ENCODE measurements around the gene HLA-DPA1.
"Not testable (repeated sequence)": the region's sequence is repeated elsewhere in the genome, so short reads cannot be mapped to it uniquely, and the experiment has no call there.

Gene HLA-DPA1

DNA sequence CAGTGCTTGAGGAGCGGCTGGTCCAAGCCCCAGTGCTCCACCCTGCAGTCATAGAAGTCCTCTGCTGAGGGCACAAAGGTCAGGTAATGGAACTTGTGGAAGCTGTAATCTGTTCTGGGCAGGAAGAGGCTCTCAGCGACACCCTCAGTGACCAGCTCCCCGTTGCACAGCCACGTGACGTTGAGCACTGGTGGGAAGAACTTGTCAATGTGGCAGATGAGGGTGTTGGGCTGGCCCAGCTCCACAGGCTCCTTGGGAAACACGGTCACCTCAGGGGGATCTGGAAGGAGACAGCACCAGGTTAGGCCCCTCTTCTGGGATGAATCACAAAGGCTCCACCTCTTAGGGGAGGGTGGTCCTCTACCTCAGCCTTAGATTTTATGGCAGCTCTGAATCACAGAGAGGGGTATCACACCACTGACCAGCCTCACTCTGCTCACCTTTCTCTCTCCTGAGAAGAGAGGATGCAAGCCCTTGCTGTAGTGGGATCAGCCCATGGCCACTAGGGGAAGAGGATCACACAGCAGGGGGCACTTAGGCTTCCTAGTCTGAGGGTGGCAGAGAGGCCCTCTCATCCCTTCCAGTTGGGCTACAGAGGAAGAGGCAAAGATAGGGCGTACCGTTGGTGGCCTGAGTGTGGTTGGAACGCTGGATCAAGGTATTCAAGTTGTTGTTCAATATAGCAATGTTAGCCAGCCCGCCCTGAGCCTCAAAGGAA, 4.3 kb downstream of the HLA-DPA1 start:
- no peak overlapping the region for H3K4me3 ChIP-seq (replicated peaks in 1 of 2; ENCODE audit: low read depth in 2 of 2, low read length in 2 of 2)
- DNase-seq (ENCODE audit: low read depth in 2 of 2), result no peak

DNA sequence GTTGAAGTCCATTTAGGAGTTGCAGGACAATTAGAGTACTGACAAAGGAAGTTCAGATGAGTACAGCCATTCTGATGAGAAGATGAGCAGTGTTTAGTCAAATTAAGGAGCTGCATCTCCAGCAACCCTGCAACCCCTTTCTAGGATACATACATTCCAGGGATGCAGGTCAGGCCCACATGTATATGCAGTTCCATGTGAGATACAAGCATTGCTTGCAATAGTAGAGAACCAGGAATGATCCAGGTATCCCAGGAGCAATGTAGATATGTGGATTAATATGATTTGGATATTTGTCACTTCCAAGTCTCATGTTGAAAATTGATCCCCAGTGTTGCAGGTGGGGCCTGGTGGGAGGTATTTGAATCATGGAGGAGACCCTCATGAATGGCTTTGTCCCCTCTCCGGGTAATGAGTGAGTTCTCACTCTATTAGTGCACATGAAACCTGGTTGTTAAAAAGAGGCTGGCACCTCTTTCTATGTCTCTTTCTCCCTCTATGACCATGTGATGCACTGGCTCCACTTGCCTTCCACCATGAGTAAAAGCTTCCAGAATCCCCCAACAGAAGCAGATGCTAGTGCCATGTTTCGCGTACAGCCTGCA, 6.4 kb downstream of the HLA-DPA1 start:
- no peak overlapping the region for H3K4me3 ChIP-seq (replicated peaks in 1 of 2; ENCODE audit: low read depth in 2 of 2, low read length in 2 of 2)
- no peak for DNase-seq (ENCODE audit: low read depth in 2 of 2)
- TF ChIP-seq, protein P1, sequence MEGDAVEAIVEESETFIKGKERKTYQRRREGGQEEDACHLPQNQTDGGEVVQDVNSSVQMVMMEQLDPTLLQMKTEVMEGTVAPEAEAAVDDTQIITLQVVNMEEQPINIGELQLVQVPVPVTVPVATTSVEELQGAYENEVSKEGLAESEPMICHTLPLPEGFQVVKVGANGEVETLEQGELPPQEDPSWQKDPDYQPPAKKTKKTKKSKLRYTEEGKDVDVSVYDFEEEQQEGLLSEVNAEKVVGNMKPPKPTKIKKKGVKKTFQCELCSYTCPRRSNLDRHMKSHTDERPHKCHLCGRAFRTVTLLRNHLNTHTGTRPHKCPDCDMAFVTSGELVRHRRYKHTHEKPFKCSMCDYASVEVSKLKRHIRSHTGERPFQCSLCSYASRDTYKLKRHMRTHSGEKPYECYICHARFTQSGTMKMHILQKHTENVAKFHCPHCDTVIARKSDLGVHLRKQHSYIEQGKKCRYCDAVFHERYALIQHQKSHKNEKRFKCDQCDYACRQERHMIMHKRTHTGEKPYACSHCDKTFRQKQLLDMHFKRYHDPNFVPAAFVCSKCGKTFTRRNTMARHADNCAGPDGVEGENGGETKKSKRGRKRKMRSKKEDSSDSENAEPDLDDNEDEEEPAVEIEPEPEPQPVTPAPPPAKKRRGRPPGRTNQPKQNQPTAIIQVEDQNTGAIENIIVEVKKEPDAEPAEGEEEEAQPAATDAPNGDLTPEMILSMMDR (IDR thresholded peaks at IDR 0.05; ENCODE audit: low read depth, low read length), result no peak

More for the DNA sequence above, 4.3 kb downstream of the HLA-DPA1 start:
- TF ChIP-seq, protein P1 (IDR thresholded peaks at IDR 0.05; ENCODE audit: low read depth, low read length), result no peak

DNA sequence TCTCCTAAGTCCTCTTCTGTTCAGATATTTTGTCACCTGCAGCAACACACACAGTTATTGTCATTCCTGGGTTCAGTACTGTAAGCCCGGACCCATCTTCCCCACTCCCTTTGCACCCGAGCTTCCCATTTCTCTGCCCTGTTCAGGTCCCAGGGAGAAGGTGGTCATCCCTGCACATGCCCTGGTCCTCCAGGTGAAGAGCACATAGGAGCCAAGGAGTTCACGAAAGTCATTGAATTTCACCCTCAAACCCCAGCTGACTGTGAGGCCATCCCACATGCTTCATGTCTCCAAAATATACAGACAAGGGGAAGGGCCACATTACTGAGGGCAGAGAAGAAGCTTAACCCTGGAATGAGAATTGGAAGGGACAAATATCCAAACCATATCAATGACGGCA, 8.1 kb downstream of the HLA-DPA1 start:
- DNase-seq (ENCODE audit: low read depth in 2 of 2), result no peak
- TF ChIP-seq, protein P1 (IDR thresholded peaks at IDR 0.05; ENCODE audit: low read depth, low read length), result no peak
- no peak overlapping the region for H3K4me3 ChIP-seq (replicated peaks in 1 of 2; ENCODE audit: low read depth in 2 of 2, low read length in 2 of 2)

DNA sequence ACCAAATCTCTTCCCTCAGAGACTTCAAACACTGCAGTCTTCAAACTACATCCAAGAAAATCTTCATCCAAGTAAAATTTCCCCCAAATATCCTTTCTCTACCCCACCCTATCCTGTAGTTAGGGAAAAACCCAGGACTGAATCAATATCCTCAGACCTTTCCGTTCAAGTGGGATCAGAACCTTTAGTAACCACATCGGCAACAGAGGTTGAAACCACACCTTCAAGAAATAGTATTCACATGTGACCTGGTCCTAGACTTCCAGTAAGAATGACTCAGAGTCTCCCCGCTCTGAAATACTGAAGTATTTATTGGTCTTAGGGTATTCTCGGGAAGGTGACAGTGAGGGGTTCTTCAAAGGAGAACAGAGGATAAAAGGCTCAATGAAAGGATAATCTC, 8.7 kb downstream of the HLA-DPA1 start:
- TF ChIP-seq, protein P1 (IDR thresholded peaks at IDR 0.05; ENCODE audit: low read depth, low read length), result no peak
- H3K4me3 ChIP-seq (replicated peaks in 1 of 2; ENCODE audit: low read depth in 2 of 2, low read length in 2 of 2), result no peak overlapping the region
- no peak for DNase-seq (ENCODE audit: low read depth in 2 of 2)

DNA sequence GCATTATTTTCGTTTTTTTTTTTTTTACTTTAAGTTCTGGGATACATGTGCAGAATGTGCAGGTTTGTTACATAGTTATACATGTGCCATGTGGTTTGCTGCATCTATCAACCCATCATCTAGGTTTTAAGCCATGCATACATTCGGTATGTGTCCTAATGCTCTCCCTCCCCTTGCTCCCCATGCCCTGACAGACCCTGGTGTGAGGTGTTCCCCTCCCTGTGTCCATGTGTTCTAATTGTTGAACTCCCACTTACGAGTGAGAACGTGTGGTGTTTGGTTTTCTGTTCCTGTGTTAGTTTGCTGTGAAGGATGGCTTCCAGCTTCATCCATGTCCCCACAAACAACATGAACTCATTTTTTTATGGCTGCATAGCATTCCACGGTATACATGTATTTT, 10.0 kb downstream of the HLA-DPA1 start:
- H3K4me3 ChIP-seq (replicated peaks in 1 of 2; ENCODE audit: low read depth in 2 of 2, low read length in 2 of 2); DNase-seq (ENCODE audit: low read depth in 2 of 2): not testable (repeated sequence)

DNA sequence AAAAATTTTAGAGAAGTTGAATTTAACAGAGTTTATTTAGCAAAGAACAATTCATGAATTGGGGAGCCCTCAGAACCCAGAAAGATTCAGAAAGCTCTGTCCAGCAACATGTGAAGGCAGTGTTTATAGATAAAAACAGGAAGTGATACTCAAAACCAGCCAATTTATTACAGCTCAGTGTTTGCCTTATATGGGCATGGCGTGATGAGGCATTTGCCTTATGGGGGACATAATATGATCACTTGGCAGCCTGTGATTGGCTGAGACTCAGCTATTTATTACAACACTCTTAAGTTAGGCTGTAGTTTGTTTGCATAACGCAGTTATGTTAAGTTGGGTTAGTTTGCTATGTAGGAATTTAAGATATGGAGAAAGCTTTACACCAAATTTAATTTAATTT, 11.5 kb downstream of the HLA-DPA1 start:
- TF ChIP-seq, protein P1 (IDR thresholded peaks at IDR 0.05; ENCODE audit: low read depth, low read length), result no peak
- DNase-seq (ENCODE audit: low read depth in 2 of 2), result peak; percentile 8 to 36

DNA sequence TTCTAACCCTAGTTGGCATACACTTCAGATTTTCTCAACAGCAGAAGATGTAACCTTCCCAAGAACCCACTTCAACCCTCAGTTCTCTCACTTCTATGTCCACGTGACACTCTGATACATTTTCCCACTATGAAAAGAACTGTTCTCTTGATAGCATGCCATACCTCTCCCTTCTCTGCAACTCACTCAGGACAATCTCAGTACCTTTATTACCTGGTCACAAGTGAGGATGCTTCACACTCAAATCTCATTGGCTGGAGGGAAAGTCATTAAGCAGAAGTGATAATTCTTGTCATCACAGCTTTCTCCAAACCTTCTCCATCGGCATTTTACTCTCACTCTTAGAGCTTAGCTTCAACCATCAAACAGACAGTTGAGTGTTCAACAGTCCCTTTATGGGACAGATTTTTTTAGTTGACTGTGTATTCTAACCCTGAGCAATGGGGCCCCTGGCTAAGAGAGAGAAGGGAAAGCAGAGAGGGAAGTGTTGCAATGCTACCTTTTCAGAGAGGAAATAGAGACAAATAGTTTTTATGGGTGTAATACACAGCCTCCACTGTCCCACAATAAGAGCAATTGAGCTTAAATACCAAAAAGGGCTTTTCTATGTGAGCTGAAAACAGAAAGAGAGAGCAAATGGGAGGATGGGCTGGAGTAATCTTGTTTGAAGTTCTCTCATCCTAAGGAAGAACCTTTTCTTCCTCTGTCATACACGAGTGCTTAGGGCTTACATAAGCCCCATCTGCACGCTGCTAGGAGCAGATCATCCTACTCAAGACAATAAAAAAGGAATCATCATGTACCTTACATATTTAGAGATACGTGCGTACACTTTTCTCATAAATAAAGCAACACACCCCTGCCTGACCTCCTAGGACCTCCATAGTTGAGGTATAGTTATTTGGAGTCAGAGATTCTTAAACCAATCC, 16.0 kb downstream of the HLA-DPA1 start:
- TF ChIP-seq, protein P1 (IDR thresholded peaks at IDR 0.05; ENCODE audit: low read depth, low read length), result no peak
- no peak for DNase-seq (ENCODE audit: low read depth in 2 of 2)
- no peak overlapping the region for H3K4me3 ChIP-seq (replicated peaks in 1 of 2; ENCODE audit: low read depth in 2 of 2, low read length in 2 of 2)

More for the DNA sequence above, 11.5 kb downstream of the HLA-DPA1 start:
- H3K4me3 ChIP-seq (replicated peaks in 1 of 2; ENCODE audit: low read depth in 2 of 2, low read length in 2 of 2), result no peak overlapping the region
